ENCODE results near the gene DEXI.

Gene DEXI

DNA sequence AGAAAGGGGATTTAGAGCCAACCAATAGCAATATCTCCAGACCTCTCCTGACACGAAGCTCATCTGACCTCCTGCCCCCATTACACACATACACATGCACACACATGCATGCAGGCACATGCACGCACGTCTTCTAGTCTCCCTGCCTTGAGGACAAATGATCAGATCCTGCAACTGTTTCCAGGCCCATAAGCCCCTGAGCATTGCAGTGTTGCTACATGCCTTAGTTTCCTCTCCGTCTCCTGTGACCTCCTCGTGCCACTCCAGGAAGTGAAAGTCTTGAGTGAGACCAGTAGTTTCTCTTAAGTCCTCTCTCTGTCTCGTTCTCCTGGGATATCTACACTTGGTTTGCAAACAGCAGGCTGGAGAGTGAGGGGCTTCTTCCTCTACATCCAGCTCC lies 57.0 kb downstream of the DEXI start:
- no peak for DNase-seq (ENCODE audit: extremely low read depth, low read depth)
- H3K4me3 ChIP-seq (replicated peaks; ENCODE audit: low read depth, low read length) = no peak overlapping the region
- TF ChIP-seq, protein P1, sequence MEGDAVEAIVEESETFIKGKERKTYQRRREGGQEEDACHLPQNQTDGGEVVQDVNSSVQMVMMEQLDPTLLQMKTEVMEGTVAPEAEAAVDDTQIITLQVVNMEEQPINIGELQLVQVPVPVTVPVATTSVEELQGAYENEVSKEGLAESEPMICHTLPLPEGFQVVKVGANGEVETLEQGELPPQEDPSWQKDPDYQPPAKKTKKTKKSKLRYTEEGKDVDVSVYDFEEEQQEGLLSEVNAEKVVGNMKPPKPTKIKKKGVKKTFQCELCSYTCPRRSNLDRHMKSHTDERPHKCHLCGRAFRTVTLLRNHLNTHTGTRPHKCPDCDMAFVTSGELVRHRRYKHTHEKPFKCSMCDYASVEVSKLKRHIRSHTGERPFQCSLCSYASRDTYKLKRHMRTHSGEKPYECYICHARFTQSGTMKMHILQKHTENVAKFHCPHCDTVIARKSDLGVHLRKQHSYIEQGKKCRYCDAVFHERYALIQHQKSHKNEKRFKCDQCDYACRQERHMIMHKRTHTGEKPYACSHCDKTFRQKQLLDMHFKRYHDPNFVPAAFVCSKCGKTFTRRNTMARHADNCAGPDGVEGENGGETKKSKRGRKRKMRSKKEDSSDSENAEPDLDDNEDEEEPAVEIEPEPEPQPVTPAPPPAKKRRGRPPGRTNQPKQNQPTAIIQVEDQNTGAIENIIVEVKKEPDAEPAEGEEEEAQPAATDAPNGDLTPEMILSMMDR (IDR thresholded peaks at IDR 0.05; ENCODE audit: low read depth, low read length, missing control alignments) = no peak

DNA sequence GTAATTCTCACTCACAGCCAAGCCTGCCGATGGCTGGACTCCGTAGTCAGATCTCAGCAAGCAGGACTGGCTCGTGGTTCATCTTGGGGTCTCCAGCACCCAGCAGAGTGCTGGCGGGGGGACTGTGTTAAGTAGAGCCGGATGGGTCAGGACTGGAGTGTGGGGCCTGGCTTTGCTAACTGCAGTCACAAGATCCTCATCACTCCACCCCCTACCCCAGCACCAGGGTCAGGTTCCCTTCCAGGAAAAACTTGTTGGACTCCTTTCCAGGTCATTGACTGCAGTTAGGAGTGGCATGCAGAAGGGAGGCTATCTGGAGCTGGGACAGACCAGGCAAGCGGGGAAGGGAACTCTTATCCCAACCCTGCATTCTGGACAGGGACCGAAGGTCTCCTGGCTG lies 59.3 kb downstream of the DEXI start:
- DNase-seq (ENCODE audit: extremely low read depth, low read depth) = no peak

DNA sequence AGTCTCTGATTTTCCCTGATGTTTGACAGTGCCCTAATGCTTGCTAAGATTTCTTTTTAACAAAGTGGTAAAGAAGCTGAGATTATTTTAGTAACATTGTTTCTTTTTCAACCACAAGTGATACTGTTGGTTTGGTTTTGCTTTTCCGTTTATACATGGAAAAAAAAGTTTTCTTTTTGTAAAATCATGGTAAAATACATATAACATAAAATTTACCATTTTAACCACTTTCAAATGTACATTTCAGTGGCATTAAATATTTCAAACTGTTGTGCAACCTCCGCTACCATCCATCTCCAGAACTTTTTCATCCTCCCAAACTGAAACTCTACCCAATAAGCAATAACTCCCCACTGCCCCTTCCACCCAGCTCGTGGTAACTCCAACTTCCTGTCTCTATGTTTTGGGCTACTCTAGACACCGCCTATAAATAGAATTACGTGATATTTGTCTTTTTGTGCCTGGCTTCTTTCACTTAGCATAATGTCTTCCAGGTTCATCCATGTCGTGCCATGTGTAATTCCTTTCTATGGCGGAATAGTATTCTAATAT lies 60.7 kb downstream of the DEXI start:
- no peak for DNase-seq (ENCODE audit: extremely low read depth, low read depth)
- TF ChIP-seq, protein P1 (IDR thresholded peaks at IDR 0.05; ENCODE audit: low read depth, low read length, missing control alignments) = no peak
- no peak overlapping the region for H3K4me3 ChIP-seq (replicated peaks; ENCODE audit: low read depth, low read length)

More for the DNA sequence above, 59.3 kb downstream of the DEXI start:
- no peak overlapping the region for H3K4me3 ChIP-seq (replicated peaks; ENCODE audit: low read depth, low read length)
- TF ChIP-seq, protein P1 (IDR thresholded peaks at IDR 0.05; ENCODE audit: low read depth, low read length, missing control alignments) = no peak

DNA sequence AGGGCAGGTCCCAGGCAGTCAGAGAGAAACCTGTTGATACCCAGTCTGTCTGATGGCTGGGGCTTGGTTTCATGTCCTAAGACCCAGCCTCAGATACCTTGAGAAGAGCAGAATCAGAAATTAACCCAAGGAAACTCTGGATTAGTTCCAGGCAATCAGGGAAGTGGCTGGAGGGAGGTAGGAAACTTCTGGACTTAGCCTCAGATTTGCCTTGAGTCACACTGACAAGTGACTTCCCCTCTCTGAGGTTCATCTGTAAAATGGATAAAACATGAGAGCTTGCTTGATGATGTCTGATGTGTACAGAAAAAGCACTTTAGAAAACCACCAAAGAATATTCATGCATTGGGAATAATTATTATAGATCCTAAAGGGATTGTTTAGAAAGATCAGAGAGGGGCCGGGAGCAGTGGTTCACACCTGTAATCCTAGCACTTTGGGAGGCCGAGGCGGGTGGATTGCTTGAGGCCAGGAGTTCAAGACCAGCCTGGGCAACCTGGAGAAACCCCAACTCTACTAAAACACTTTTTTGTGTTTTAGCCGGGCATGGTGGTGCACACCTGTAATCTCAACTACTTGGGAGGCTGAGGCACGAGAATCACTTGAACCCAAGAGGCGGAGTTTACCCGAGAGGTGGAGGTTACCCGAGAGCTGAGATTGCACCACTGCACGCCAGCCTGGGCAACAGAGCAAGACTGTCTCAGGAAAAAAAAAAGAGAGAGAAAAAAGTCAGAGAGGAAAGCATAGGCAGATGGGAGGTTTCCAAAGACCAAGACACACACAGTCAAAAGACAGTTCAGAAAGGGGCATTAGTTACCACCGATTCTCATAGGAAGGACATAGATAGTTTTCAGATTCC lies 61.4 kb downstream of the DEXI start:
- no peak for DNase-seq (ENCODE audit: extremely low read depth, low read depth)
- TF ChIP-seq, protein P1 (IDR thresholded peaks at IDR 0.05; ENCODE audit: low read depth, low read length, missing control alignments) = no peak
- H3K4me3 ChIP-seq (replicated peaks; ENCODE audit: low read depth, low read length) = no peak overlapping the region

DNA sequence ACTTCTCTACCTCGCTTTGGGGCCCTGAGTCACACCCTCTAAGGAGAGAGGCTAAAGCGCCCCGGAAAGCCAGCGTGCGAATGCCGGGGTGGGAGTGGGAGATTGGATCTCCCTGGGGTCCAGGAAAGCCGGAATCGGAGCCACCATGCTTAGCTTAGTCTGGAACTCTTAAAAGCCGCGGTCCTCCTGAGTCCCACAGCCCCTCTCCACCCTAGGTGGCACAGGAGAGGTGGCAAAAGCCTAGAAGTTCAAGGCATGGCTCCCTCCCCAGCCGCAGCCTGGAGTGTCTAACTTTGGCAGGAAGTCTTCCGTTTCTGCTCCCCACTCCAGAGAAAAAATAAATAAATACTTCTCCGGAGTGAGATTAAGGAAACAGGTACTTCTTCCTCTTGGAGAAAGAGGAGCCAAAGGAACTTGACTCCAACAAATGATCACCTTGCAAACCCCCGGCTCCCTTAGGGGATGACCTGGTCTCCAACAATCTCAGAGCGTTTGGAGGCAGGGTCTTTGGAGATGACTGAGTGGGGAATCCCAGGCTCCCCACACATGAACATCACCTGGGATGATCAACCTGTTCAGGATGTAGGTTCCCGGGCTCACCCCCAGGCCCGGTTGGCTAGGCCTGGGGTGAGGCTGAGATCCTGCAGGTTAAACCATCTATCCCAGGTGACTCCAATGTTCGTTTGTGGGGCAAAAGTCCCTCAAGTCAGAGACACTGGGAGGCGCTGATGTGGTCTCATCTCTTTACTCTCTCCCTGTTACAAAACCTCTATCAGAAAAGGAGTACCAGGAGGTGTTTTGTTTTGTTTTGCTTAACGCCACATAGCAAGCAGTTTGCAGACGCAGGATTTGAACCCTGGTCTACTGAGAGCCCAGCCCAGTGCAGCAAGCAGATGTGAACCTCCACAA lies 62.3 kb downstream of the DEXI start:
- no peak overlapping the region for H3K4me3 ChIP-seq (replicated peaks; ENCODE audit: low read depth, low read length)
- DNase-seq (ENCODE audit: extremely low read depth, low read depth) = no peak
- TF ChIP-seq, protein P1 (IDR thresholded peaks at IDR 0.05; ENCODE audit: low read depth, low read length, missing control alignments) = no peak
